Panc1 (cell line): ENCODE measurements around the gene ASCC2. TPM values are rescaled to one million over a fixed set of nuclear protein-coding genes. Genes with fewer than 3 reads are reported as not detected.

ENCODE experiments used
- ATAC-seq: fragments of 200-7000 bp; cut with Tn5 transposase; 2 replicates; pipeline ENCODE4 v1.9.1; 2020; ENCODE audit warnings: mild to moderate bottlenecking, moderate library complexity
- BruUV-seq: library from RNA; stranded (reverse); fragments of 400-500 nt; replicated peaks from 2 replicates; lab custom pipeline; 2021; lab: Mats Ljungman, UMichigan
- CTCF ChIA-PET: fragments of 300-600 bp; sonication (Branson Sonifier 250); formaldehyde crosslinking; loops from one replicate; lab custom pipeline; 2022; ENCODE audit warnings: antibody characterized with exemption; lab: Charles Lee
- POLR2A ChIA-PET: fragments of 300-600 bp; sonication (Branson Sonifier 250); formaldehyde crosslinking; loops from one replicate; lab custom pipeline; 2022; ENCODE audit warnings: antibody characterized with exemption; lab: Charles Lee
- DNase-seq: peaks from one replicate; pipeline ENCODE4 v3.0.0-alpha.2; 2010; ENCODE audit warnings: low read depth, low spot score
- H3K27ac ChIP-seq: 2 replicates; pipeline ENCODE4 v1.5.1; 2011; ENCODE audit warnings: mild to moderate bottlenecking, low read length, inconsistent platforms
- H3K27me3 ChIP-seq: fragments of 200-500 bp; sonication (Bioruptor generic); 2 replicates; pipeline ENCODE4 v1.6.0; 2014; ENCODE audit warnings: low read length, inconsistent platforms; ENCODE audit not compliant: control insufficient read depth, insufficient read depth
- H3K36me3 ChIP-seq: fragments of 200-500 bp; sonication (Bioruptor generic); 2 replicates; pipeline ENCODE4 v1.5.1; 2014; ENCODE audit warnings: inconsistent platforms, mild to moderate bottlenecking, low read length, moderate library complexity; ENCODE audit not compliant: control insufficient read depth, insufficient read depth
- H3K4me1 ChIP-seq: 2 replicates; pipeline ENCODE4 v1.5.1; 2011; ENCODE audit warnings: inconsistent platforms, mild to moderate bottlenecking, low read length, moderate library complexity; ENCODE audit not compliant: control insufficient read depth, insufficient read depth
- H3K4me3 ChIP-seq, 2 experiments: 2 replicates each; pipeline ENCODE4 v1.5.1; 2011 to 2012; ENCODE audit warnings: low read depth in 2 of 2, low read length in 2 of 2, mild to moderate bottlenecking in 2 of 2, inconsistent platforms in 1 of 2, moderate library complexity in 1 of 2
- H3K9me3 ChIP-seq: fragments of 200-500 bp; sonication (Bioruptor generic); 2 replicates; pipeline ENCODE4 v1.5.1; 2014; ENCODE audit warnings: low read depth, mild to moderate bottlenecking, inconsistent platforms, low read length, moderate library complexity; ENCODE audit not compliant: control insufficient read depth, insufficient read depth
- POLR2AphosphoS5 ChIP-seq: IDR thresholded peaks from 2 replicates; pipeline ENCODE4 v1.6.1; 2012; ENCODE audit warnings: mild to moderate bottlenecking, low read depth, low read length, moderate library complexity
- SIN3A ChIP-seq: IDR thresholded peaks from 2 replicates; pipeline ENCODE4 v1.6.1; 2012; ENCODE audit warnings: low read depth, mild to moderate bottlenecking, low read length, moderate library complexity, borderline replicate concordance; ENCODE audit not compliant: insufficient read depth
- TCF7L2 ChIP-seq: IDR thresholded peaks from 2 replicates; pipeline ENCODE4 v1.6.1; 2011; ENCODE audit warnings: mild to moderate bottlenecking, low read depth, low read length, inconsistent platforms
- in situ Hi-C: cut with HindIII; loops from 2 replicates; pipeline ENCODE4 v1.10.0; 2016; ENCODE audit warnings: low sequenced_read_pairs, low pct_unique_long_range_greater_than_20kb
- intact Hi-C: fragments of 100-400 bp; cut with micrococcal nuclease; formaldehyde crosslinking; loops from one replicate; pipeline ENCODE4 v1.10.0; 2022; ENCODE audit not compliant: unreplicated experiment
- total RNA-seq: library from RNA; stranded (reverse); gene quantifications from one replicate; pipeline ENCODE4 v1.2.1, GENCODE V29; 2021; ENCODE audit not compliant: unreplicated experiment
- TF ChIP-seq, protein P1 (sequence below): fragments of 450-650 bp; IDR thresholded peaks from 2 replicates; pipeline ENCODE4 v1.5.1; 2017; ENCODE audit warnings: mild to moderate bottlenecking
- TF ChIP-seq, protein P2 (sequence below), 2 experiments: IDR thresholded peaks; 2 replicates each; pipeline ENCODE4 v1.6.1; 2011 to 2012; ENCODE audit warnings: low read depth in 2 of 2, control low read depth in 1 of 2, low read length in 1 of 2, mild to moderate bottlenecking in 1 of 2, moderate library complexity in 1 of 2; ENCODE audit not compliant: insufficient read depth in 1 of 2

Gene ASCC2
- total RNA-seq, 1 experiment from 2014 or later, result 52.0 TPM

DNA sequence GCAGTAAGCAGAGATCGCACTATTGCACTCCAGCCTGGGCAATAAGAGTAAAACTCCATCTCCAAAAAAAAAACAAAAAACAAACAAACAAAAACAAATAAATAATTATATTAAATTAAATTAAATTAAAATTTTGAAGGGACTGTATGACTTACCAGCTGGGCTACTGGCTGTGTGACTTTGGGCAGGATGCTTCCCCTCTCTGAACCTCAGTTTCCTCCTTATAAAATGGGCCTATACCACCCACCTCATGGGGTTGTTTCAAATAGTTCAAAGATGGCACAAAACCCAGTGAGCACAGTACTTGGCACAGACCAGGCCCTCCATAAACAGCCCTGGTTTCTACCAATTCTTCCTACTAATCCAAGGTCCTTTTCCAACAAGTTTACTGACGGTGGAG is 34.9 kb downstream of the ASCC2 start:
- H3K27ac ChIP-seq, result no peak overlapping the region
- intact Hi-C loops (no loop called here), in situ Hi-C loops (no loop called here)
- no peaks in the 10 kb centered on the region for H3K4me1 ChIP-seq
- DNase-seq (no peak), ATAC-seq (no peak)
- H3K36me3 ChIP-seq, result peaks cover 7% of the 10 kb centered on the region
- no TSS peak for BruUV-seq
- no peak overlapping the region for H3K4me3 ChIP-seq
- H3K9me3 ChIP-seq, result no peaks in the 10 kb centered on the region
- POLR2A ChIA-PET, result interaction anchor here (0.8 kb wide), 1 partner anchor 43 kb away, joined by 5 read pairs; no protein-coding TSS in a partner anchor
- TF ChIP-seq POLR2AphosphoS5, result no peak
- TF ChIP-seq, protein P1, sequence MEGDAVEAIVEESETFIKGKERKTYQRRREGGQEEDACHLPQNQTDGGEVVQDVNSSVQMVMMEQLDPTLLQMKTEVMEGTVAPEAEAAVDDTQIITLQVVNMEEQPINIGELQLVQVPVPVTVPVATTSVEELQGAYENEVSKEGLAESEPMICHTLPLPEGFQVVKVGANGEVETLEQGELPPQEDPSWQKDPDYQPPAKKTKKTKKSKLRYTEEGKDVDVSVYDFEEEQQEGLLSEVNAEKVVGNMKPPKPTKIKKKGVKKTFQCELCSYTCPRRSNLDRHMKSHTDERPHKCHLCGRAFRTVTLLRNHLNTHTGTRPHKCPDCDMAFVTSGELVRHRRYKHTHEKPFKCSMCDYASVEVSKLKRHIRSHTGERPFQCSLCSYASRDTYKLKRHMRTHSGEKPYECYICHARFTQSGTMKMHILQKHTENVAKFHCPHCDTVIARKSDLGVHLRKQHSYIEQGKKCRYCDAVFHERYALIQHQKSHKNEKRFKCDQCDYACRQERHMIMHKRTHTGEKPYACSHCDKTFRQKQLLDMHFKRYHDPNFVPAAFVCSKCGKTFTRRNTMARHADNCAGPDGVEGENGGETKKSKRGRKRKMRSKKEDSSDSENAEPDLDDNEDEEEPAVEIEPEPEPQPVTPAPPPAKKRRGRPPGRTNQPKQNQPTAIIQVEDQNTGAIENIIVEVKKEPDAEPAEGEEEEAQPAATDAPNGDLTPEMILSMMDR, result no peak
- TF ChIP-seq, protein P2, sequence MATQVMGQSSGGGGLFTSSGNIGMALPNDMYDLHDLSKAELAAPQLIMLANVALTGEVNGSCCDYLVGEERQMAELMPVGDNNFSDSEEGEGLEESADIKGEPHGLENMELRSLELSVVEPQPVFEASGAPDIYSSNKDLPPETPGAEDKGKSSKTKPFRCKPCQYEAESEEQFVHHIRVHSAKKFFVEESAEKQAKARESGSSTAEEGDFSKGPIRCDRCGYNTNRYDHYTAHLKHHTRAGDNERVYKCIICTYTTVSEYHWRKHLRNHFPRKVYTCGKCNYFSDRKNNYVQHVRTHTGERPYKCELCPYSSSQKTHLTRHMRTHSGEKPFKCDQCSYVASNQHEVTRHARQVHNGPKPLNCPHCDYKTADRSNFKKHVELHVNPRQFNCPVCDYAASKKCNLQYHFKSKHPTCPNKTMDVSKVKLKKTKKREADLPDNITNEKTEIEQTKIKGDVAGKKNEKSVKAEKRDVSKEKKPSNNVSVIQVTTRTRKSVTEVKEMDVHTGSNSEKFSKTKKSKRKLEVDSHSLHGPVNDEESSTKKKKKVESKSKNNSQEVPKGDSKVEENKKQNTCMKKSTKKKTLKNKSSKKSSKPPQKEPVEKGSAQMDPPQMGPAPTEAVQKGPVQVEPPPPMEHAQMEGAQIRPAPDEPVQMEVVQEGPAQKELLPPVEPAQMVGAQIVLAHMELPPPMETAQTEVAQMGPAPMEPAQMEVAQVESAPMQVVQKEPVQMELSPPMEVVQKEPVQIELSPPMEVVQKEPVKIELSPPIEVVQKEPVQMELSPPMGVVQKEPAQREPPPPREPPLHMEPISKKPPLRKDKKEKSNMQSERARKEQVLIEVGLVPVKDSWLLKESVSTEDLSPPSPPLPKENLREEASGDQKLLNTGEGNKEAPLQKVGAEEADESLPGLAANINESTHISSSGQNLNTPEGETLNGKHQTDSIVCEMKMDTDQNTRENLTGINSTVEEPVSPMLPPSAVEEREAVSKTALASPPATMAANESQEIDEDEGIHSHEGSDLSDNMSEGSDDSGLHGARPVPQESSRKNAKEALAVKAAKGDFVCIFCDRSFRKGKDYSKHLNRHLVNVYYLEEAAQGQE (IDR thresholded peaks at IDR 0.05; ENCODE audit: insufficient read depth in 1 of 2, low read depth in 2 of 2, low read length in 1 of 2), result no peak
- TF ChIP-seq TCF7L2, result no peak
- no peak for TF ChIP-seq SIN3A
- no peaks in the 10 kb centered on the region for H3K27me3 ChIP-seq
- CTCF ChIA-PET, result no interaction called here

DNA sequence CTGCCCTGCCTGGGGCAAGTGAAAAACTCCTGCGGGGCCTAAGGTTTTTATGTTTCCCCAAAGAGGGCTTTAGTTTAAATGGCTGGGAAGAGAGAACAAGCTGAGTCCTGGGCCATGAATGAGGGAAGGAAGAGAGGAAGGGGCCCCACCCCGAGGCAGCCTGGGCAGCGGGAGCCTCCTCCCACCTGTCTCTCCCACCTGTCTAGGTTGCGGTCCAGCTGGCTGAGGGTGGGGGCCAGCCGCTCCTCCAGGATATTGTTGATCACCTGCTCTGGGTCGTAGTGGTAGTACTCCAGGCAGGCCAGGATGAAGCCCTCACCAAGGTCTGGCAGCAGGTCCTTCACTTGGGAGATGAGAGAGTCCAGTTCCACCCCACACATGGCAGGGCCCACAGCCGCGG is 36.3 kb downstream of the ASCC2 start:
- BruUV-seq, result no TSS peak
- H3K9me3 ChIP-seq, result no peaks in the 10 kb centered on the region
- in situ Hi-C loops (no loop called here), intact Hi-C loops (no loop called here)
- H3K36me3 ChIP-seq, result peaks cover 7% of the 10 kb centered on the region
- H3K27me3 ChIP-seq, result no peaks in the 10 kb centered on the region
- no peak overlapping the region for H3K27ac ChIP-seq
- DNase-seq (no peak), ATAC-seq (no peak)
- ChIA-PET POLR2A (interaction anchor here (0.6 kb wide), 1 partner anchor 176 kb away, joined by 3 read pairs; no protein-coding TSS in a partner anchor), CTCF (interaction anchor here (0.7 kb wide), 1 partner anchor 15 kb away, joined by 6 read pairs; no protein-coding TSS in a partner anchor)
- H3K4me1 ChIP-seq, result no peaks in the 10 kb centered on the region
- H3K4me3 ChIP-seq, result no peak overlapping the region
- TF ChIP-seq, protein P1, result no peak
- TF ChIP-seq TCF7L2 (no peak), POLR2AphosphoS5 (no peak), SIN3A (no peak)
- TF ChIP-seq, protein P2 (IDR thresholded peaks at IDR 0.05; ENCODE audit: insufficient read depth in 1 of 2, low read depth in 2 of 2, low read length in 1 of 2), result no peak
